SK-N-MC (cell line): Measurements from ENCODE around the gene PDSS2.

Experiments used
- DNase-seq: peaks from one replicate; pipeline ENCODE4 v3.0.0-alpha.2; 2011; ENCODE audit warnings: low read depth, low spot score
- H3K27ac ChIP-seq: fragments of 200-600 bp; sonication (generic); 2 replicates; pipeline ENCODE4 v1.5.1; 2016; ENCODE audit warnings: mixed run types
- H3K36me3 ChIP-seq: fragments of 200-600 bp; sonication (generic); 2 replicates; pipeline ENCODE4 v1.6.1; 2017; ENCODE audit warnings: antibody characterized with exemption, low read length, mixed read lengths; ENCODE audit not compliant: insufficient read depth
- H3K4me3 ChIP-seq: fragments of 200-600 bp; sonication (generic); 2 replicates; pipeline ENCODE4 v1.5.1; 2016
- H3K9ac ChIP-seq: fragments of 200-600 bp; sonication (generic); 2 replicates; pipeline ENCODE4 v1.8.0; 2017; ENCODE audit warnings: mixed run types, mixed read lengths; ENCODE audit not compliant: insufficient read length
- H3K9me3 ChIP-seq: fragments of 200-600 bp; sonication (generic); 2 replicates; pipeline ENCODE4 v1.6.1; 2017; ENCODE audit warnings: low read depth, mild to moderate bottlenecking, antibody characterized with exemption, low read length, moderate library complexity, mixed read lengths
- EZH2 ChIP-seq: fragments of 200-600 bp; sonication (generic); IDR thresholded peaks from one replicate; pipeline ENCODE4 v1.6.1; 2017; ENCODE audit warnings: antibody characterized with exemption
- FOXP2 ChIP-seq: optimal IDR thresholded peaks from 2 replicates; pipeline ENCODE3; 2011; ENCODE audit warnings: mild to moderate bottlenecking, moderate library complexity; ENCODE audit not compliant: insufficient read depth; ENCODE audit errors: extremely low read length, control extremely low read depth
- POLR2AphosphoS5 ChIP-seq: IDR thresholded peaks from 2 replicates; pipeline ENCODE4 v1.6.1; 2012; ENCODE audit warnings: mild to moderate bottlenecking, low read depth, low read length, borderline replicate concordance

The PDSS2 gene

GRCh38 chr6:107413966-107414645 is 45.3 kb downstream of the PDSS2 start:
- no peak overlapping the region for H3K4me3 ChIP-seq
- H3K36me3 ChIP-seq, result no peaks in the 10 kb centered on the region
- TF ChIP-seq FOXP2, result no peak
- no peak for TF ChIP-seq POLR2AphosphoS5
- no peak for TF ChIP-seq EZH2
- H3K9ac ChIP-seq, result no peak overlapping the region
- H3K9me3 ChIP-seq, result no peaks in the 10 kb centered on the region
- H3K27ac ChIP-seq, result no peak overlapping the region
- DNase-seq, result no peak

GRCh38 chr6:107411161-107411560 is 48.2 kb downstream of the PDSS2 start:
- no peak overlapping the region for H3K27ac ChIP-seq
- H3K36me3 ChIP-seq, result no peaks in the 10 kb centered on the region
- TF ChIP-seq EZH2 (no peak), POLR2AphosphoS5 (no peak), FOXP2 (no peak)
- H3K4me3 ChIP-seq, result no peak overlapping the region
- no peak for DNase-seq
- H3K9ac ChIP-seq, result no peak overlapping the region
- peaks cover 4% of the 10 kb centered on the region; the same call in 1 of the 2 replicates for H3K9me3 ChIP-seq

GRCh38 chr6:107409942-107410341 is 49.4 kb downstream of the PDSS2 start:
- TF ChIP-seq POLR2AphosphoS5 (no peak), FOXP2 (no peak), EZH2 (no peak)
- Histone ChIP-seq H3K4me3 (no peak overlapping the region), H3K27ac (no peak overlapping the region), H3K9me3 (peaks cover 8% of the 10 kb centered on the region; the same call in 1 of the 2 replicates), H3K9ac (no peak overlapping the region), H3K36me3 (no peaks in the 10 kb centered on the region)
- DNase-seq, result no peak

- no peaks in the 10 kb centered on the region for H3K36me3 ChIP-seq
- H3K4me3 ChIP-seq, result no peak overlapping the region
- H3K9me3 ChIP-seq, result peaks cover 13% of the 10 kb centered on the region; the same call in 1 of the 2 replicates
- H3K27ac ChIP-seq, result no peak overlapping the region
- no peak for DNase-seq
- no peak overlapping the region for H3K9ac ChIP-seq
- no peak for TF ChIP-seq FOXP2
- no peak for TF ChIP-seq POLR2AphosphoS5
- TF ChIP-seq EZH2, result no peak
These were observed 50.6 kb downstream of the PDSS2 start for GRCh38 chr6:107408714-107409113.

GRCh38 chr6:107405002-107405401 is 54.4 kb downstream of the PDSS2 start:
- 0 out of 2 replicates have a peak, but pooled peaks cover 5% of the 10 kb centered on the region for H3K36me3 ChIP-seq
- peaks cover 13% of the 10 kb centered on the region; the same call in 1 of the 2 replicates for H3K9me3 ChIP-seq
- TF ChIP-seq POLR2AphosphoS5 (no peak), EZH2 (no peak), FOXP2 (no peak)
- no peak for DNase-seq
- H3K9ac ChIP-seq, result no peak overlapping the region
- no peak overlapping the region for H3K27ac ChIP-seq
- H3K4me3 ChIP-seq, result no peak overlapping the region

- Histone ChIP-seq H3K36me3 (0 out of 2 replicates have a peak, but pooled peaks cover 5% of the 10 kb centered on the region), H3K4me3 (no peak overlapping the region), H3K9me3 (peaks cover 13% of the 10 kb centered on the region; the same call in 1 of the 2 replicates), H3K9ac (no peak overlapping the region), H3K27ac (no peak overlapping the region)
- DNase-seq, result no peak
- TF ChIP-seq EZH2, result no peak
- TF ChIP-seq POLR2AphosphoS5, result no peak
- TF ChIP-seq FOXP2, result no peak
These were observed 56.8 kb downstream of the PDSS2 start for GRCh38 chr6:107402533-107402932.

- DNase-seq, result no peak
- Histone ChIP-seq H3K9me3 (peaks cover 13% of the 10 kb centered on the region; the same call in 1 of the 2 replicates), H3K9ac (no peak overlapping the region), H3K4me3 (no peak overlapping the region), H3K36me3 (0 out of 2 replicates have a peak, but pooled peaks cover 5% of the 10 kb centered on the region), H3K27ac (no peak overlapping the region)
- no peak for TF ChIP-seq POLR2AphosphoS5
- TF ChIP-seq EZH2, result no peak
- no peak for TF ChIP-seq FOXP2
These were observed 57.8 kb downstream of the PDSS2 start for GRCh38 chr6:107401573-107401972.

GRCh38 chr6:107400616-107401147 is 58.7 kb downstream of the PDSS2 start:
- DNase-seq, result no peak
- H3K9ac ChIP-seq, result no peak overlapping the region
- TF ChIP-seq FOXP2, result no peak
- H3K4me3 ChIP-seq, result no peak overlapping the region
- 0 out of 2 replicates have a peak, but pooled peaks cover 5% of the 10 kb centered on the region for H3K36me3 ChIP-seq
- H3K9me3 ChIP-seq, result peaks cover 9% of the 10 kb centered on the region; the same call in 1 of the 2 replicates
- H3K27ac ChIP-seq, result no peak overlapping the region
